HG02943 (cell line): ENCODE measurements around the gene BMP7.

ENCODE experiments used
- ATAC-seq: cut with Tn5 transposase; IDR thresholded peaks from one replicate; pipeline ENCODE4 v1.9.1; 2021; ENCODE audit warnings: mild to moderate bottlenecking, low read depth, moderate library complexity; ENCODE audit not compliant: unreplicated experiment

BMP7 gene

GRCh38 chr20:57179265-57179664 lies 87.2 kb downstream of the BMP7 start:
- ATAC-seq = no peak

- ATAC-seq = no peak
Measured at GRCh38 chr20:57178582-57179111, 87.8 kb downstream of the BMP7 start.

- no peak for ATAC-seq
Measured at GRCh38 chr20:57177636-57178280, 88.7 kb downstream of the BMP7 start.

- ATAC-seq = no peak
Measured at GRCh38 chr20:57176842-57177241, 89.6 kb downstream of the BMP7 start.

GRCh38 chr20:57175397-57176010 lies 90.9 kb downstream of the BMP7 start:
- no peak for ATAC-seq

GRCh38 chr20:57174737-57175136 lies 91.7 kb downstream of the BMP7 start:
- no peak for ATAC-seq

- no peak for ATAC-seq
Measured at GRCh38 chr20:57173986-57174385, 92.5 kb downstream of the BMP7 start.

GRCh38 chr20:57173041-57173440 lies 93.4 kb downstream of the BMP7 start:
- no peak for ATAC-seq

GRCh38 chr20:57170343-57170742 lies 96.1 kb downstream of the BMP7 start:
- no peak for ATAC-seq

GRCh38 chr20:57169162-57169561 lies 97.3 kb downstream of the BMP7 start:
- no peak for ATAC-seq

- no peak for ATAC-seq
Measured at GRCh38 chr20:57167971-57168701, 98.3 kb downstream of the BMP7 start.

GRCh38 chr20:57167292-57167655 lies 99.2 kb downstream of the BMP7 start:
- ATAC-seq = no peak

GRCh38 chr20:57166568-57167291 lies 99.7 kb downstream of the BMP7 start:
- no peak for ATAC-seq

GRCh38 chr20:57165427-57166004 lies 100.9 kb downstream of the BMP7 start:
- ATAC-seq = no peak

GRCh38 chr20:57164872-57165271 lies 101.6 kb downstream of the BMP7 start:
- no peak for ATAC-seq

GRCh38 chr20:57163041-57163440 lies 103.4 kb downstream of the BMP7 start:
- no peak for ATAC-seq

- ATAC-seq = no peak
Measured at GRCh38 chr20:57162362-57162652, 104.1 kb downstream of the BMP7 start.

- no peak for ATAC-seq
Measured at GRCh38 chr20:57161478-57162361, 104.7 kb downstream of the BMP7 start.

GRCh38 chr20:57160985-57161384 lies 105.5 kb downstream of the BMP7 start:
- ATAC-seq = no peak
